Stomach (tissue), 19 donors: ENCODE results near the gene EPHA7. TPM values are rescaled to one million over a fixed set of nuclear protein-coding genes. Genes with fewer than 3 reads are reported as not detected.

Source experiments
- DNase-seq, 2 donors: peaks; one replicate each; pipeline versions ENCODE4 v3.0.0 to v3.0.0-alpha.2; 2013 to 2019
- H3K27ac ChIP-seq, 5 donors: fragments of 200-600 bp in 4 of 5; sonication (generic) in 4 of 5; one replicate each; pipeline ENCODE4 v1.5.1; 2013 to 2019; ENCODE audit warnings: mild to moderate bottlenecking in 1 of 5, moderate library complexity in 1 of 5
- H3K27me3 ChIP-seq, 3 donors: fragments of 200-600 bp; sonication (generic); one replicate each; pipeline ENCODE4 v1.5.1; 2017 to 2019; ENCODE audit warnings: mixed run types in 1 of 3
- H3K36me3 ChIP-seq, 4 donors: fragments of 200-600 bp; sonication (generic); 1 replicate in 3 of 4; 2 replicates in 1 of 4; pipeline ENCODE4 v1.5.1; 2016 to 2019
- H3K4me1 ChIP-seq, 4 donors: fragments of 200-600 bp; sonication (generic); one replicate each; pipeline ENCODE4 v1.5.1; 2016 to 2019
- H3K4me3 ChIP-seq, 4 donors: fragments of 200-600 bp; sonication (generic) in 3 of 4; one replicate each; pipeline ENCODE4 v1.5.1; 2016 to 2019; ENCODE audit warnings: mild to moderate bottlenecking in 1 of 4
- H3K9me3 ChIP-seq, 4 donors: fragments of 200-600 bp; sonication (generic); one replicate each; pipeline ENCODE4 v1.5.1; 2016 to 2019
- CTCF ChIP-seq, 7 experiments: fragments of 450-650 bp in 4 of 7; fragments of 200-600 bp in 3 of 7; sonication (generic) in 3 of 7; IDR thresholded peaks; one replicate each; pipeline ENCODE4 v1.5.1; 2016 to 2019; ENCODE audit warnings: antibody characterized with exemption in 7 of 7, control low read depth in 2 of 7, mild to moderate bottlenecking in 1 of 7
- EP300 ChIP-seq: sonication (generic); formaldehyde crosslinking; IDR thresholded peaks from one replicate; pipeline ENCODE4 v1.6.1; 2017; ENCODE audit warnings: antibody characterized with exemption
- POLR2A ChIP-seq, 4 donors: fragments of 450-650 bp; IDR thresholded peaks; one replicate each; pipeline ENCODE4 v1.6.1; 2016; ENCODE audit warnings: antibody characterized with exemption in 4 of 4, control low read depth in 2 of 4, mild to moderate bottlenecking in 1 of 4, moderate library complexity in 1 of 4
- POLR2AphosphoS5 ChIP-seq, 3 donors: sonication (generic); formaldehyde crosslinking; IDR thresholded peaks; one replicate each; pipeline ENCODE4 v1.6.1; 2016; ENCODE audit warnings: antibody characterized with exemption in 3 of 3
- WGBS, 5 donors: extraction: QIAGEN DNeasy Blood & Tissue Kit in 3 of 5; methylation state at CpG; one replicate each; pipeline versions ENCODE4 v1.1.5 to v1.1.7; 2013 to 2018; 5-methylcytosine and 5-hydroxymethylcytosine counted together
- intact Hi-C: fragments of 100-400 bp; cut with DNase I; formaldehyde crosslinking; loops from one replicate; pipeline ENCODE4 v1.15.1; 2023; ENCODE audit warnings: low total_unique reads
- long read RNA-seq, 10 donors: transcript quantifications; one replicate each; lab custom pipeline, GENCODE V29; 2026
- polyA plus RNA-seq, 3 donors: library from polyadenylated mRNA; stranded (reverse); fragments of 200-250 nt; gene quantifications; one replicate each; pipeline ENCODE4 v1.2.3, GENCODE V29; 2013
- total RNA-seq, 5 donors: library from RNA; depleted of rRNA; stranded (reverse); fragments of >200 nt; gene quantifications; one replicate each; pipeline versions ENCODE4 v1.1.0 to v1.2.3, GENCODE V29; 2014 to 2016
- donor health status: healthy with polysubstance abuse.
- donor health status: Bipolar disorder and iron deficiency.
- donor health status: healthy.

EPHA7 gene
- total RNA-seq = 100 to 1,000 TPM in 1 of 5 donors, 10 to 100 TPM in 3, 1 to 10 TPM in 1; 1.2 to 118 (median 51.9) TPM
- polyA plus RNA-seq = under 1 TPM; 0.55 to 0.92 (median 0.56) TPM
- long read RNA-seq, donor 1, full-length matches to known transcripts = 3 of 3 reads
- long read RNA-seq, donor 1, partial matches to known transcripts = 0 of 3 reads
- long read RNA-seq, donor 1, other reads (novel, unspliced or antisense) = 0 of 3 reads
- long read RNA-seq, donor 2, partial matches to known transcripts = 0 of 1 reads
- long read RNA-seq, donor 2, other reads (novel, unspliced or antisense) = 0 of 1 reads
- long read RNA-seq, donor 3, full-length matches to known transcripts = 1 of 1 reads
- long read RNA-seq, donor 3, partial matches to known transcripts = 0 of 1 reads
- long read RNA-seq, donor 3, other reads (novel, unspliced or antisense) = 0 of 1 reads
- long read RNA-seq, donor 4, partial matches to known transcripts = 0 of 1 reads
- long read RNA-seq, donor 4, other reads (novel, unspliced or antisense) = 0 of 1 reads
- long read RNA-seq, donor 5, partial matches to known transcripts = 0 of 1 reads
- long read RNA-seq, donor 5, other reads (novel, unspliced or antisense) = 0 of 1 reads
- long read RNA-seq, donor 6 = 0 reads
- long read RNA-seq, donor 7, full-length matches to known transcripts = 3 of 3 reads
- long read RNA-seq, donor 7, partial matches to known transcripts = 0 of 3 reads
- long read RNA-seq, donor 7, other reads (novel, unspliced or antisense) = 0 of 3 reads
- long read RNA-seq, donor 8, full-length matches to known transcripts = 1 of 1 reads
- long read RNA-seq, donor 8, partial matches to known transcripts = 0 of 1 reads
- long read RNA-seq, donor 8, other reads (novel, unspliced or antisense) = 0 of 1 reads
- long read RNA-seq, donor 9, full-length matches to known transcripts = 2 of 2 reads
- long read RNA-seq, donor 9, partial matches to known transcripts = 0 of 2 reads
- long read RNA-seq, donor 9, other reads (novel, unspliced or antisense) = 0 of 2 reads
- long read RNA-seq, donor 10, partial matches to known transcripts = 0 of 1 reads
- long read RNA-seq, donor 10, other reads (novel, unspliced or antisense) = 0 of 1 reads

DNA sequence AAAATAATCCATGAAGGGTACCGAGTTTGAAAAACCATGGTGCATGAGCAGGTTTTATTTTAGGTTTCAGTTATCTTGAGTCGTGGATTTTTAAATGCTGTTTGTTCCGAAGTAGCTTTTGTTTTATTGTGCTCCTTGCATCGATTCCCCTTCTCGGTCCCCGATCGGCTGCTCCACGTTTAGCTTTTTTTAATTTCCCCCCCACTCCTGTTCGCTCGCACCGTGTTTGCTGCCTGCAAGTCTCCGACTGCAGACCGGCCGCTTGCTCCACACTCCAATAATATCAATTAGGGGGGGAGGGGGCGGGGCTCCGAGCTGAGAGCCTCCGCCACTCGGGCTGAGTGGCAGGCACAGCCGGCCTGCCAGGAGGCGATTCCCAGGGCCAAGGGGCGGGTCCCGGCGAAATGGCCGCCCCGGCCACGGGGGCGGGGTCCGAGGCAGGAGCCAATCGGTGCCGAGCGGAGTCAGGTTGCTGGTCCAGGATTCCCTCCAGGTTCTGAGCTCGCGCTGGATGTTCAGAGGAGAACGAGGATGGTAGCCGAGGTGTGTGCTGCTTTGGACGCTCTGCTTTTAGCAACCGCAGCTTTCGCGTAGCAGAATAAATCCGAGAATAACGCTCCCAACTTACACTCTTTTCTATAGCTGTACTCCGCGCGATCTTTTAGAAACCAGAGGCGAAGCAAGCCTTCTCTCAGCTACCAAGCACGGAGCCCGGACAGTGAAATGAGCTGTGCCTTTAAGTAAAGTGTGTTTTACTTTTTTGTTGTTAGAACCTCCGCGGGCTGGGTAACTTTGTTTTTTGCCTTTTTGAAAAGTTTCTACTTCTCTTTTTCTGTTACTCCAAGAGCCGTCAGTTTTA lies at the start of gene EPHA7:
Gene EPHA7 (minus strand): TSS at position 256 of the 859 bp plus-strand sequence. CDS start 218 bp downstream, at position 38.
- peak; percentile 80 to 98 for DNase-seq
- H3K4me3 ChIP-seq = peak within 1 kb of the TSS; percentile 58 to 76 (median 63)
- H3K4me1 ChIP-seq = peaks cover 17 to 42% (median 35%) of the 10 kb centered on the region in 4 donors
- intact Hi-C loops = no loop called here
- H3K36me3 ChIP-seq = no peaks in the 10 kb centered on the region
- H3K27me3 ChIP-seq = peaks cover 0 to 78% (median 34%) of the 10 kb centered on the region in 3 donors
- peaks cover 0 to 8% (median 0%) of the 10 kb centered on the region in 4 donors for H3K9me3 ChIP-seq
- H3K27ac ChIP-seq = peak within 1 kb of the TSS; percentile 45 to 82 (median 58)
- TF ChIP-seq EP300 = no peak
- peak; percentile 50 to 84 (median 64) for TF ChIP-seq POLR2AphosphoS5 (IDR thresholded peaks at IDR 0.05)
- no peak for TF ChIP-seq POLR2A (IDR thresholded peaks at IDR 0.05)
- WGBS, 5 donors = 1 to 4% (median 3%) methylated on average over 33 to 50 of the region's 50 CpGs

- Histone ChIP-seq H3K27me3 (no peaks in the 10 kb centered on the region), H3K4me3 (no peak overlapping the region), H3K9me3 (no peaks in the 10 kb centered on the region), H3K27ac (no peak overlapping the region), H3K36me3 (no peaks in the 10 kb centered on the region), H3K4me1 (no peaks in the 10 kb centered on the region)
- DNase-seq = peak in 1 of 2 donors; percentile 65
- intact Hi-C loops = no loop called here
- TF ChIP-seq POLR2A (IDR thresholded peaks at IDR 0.05) (no peak), CTCF (IDR thresholded peaks at IDR 0.05) (no peak), POLR2AphosphoS5 (IDR thresholded peaks at IDR 0.05) (no peak), EP300 (no peak)
- WGBS, 5 donors = 1 to 8% (median 3%) methylated on average over 4 of the region's 4 CpGs
These were observed 48.9 kb upstream of the EPHA7 start for GRCh38 chr6:93468291-93468690.

DNA sequence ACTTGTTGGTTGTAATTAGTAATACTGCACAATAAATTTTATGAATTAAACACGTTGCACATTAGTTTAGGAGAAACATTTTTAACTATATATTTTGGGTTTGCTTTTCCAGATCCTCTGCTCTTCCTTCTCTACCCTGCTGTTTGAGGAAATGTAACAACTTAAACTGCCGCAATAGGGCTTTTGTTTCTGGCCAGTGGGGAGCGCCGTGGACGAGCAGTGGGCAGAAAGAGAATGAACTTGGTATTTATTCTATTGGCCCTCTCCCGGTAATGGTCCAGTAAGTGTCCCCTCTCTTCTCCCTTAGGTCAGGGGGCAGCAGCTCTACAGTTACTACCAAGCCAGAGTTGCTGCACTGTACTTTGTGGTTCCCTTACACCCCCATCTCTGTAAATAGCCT lies 35.2 kb upstream of the EPHA7 start:
- no peaks in the 10 kb centered on the region for H3K36me3 ChIP-seq
- intact Hi-C loops = no loop called here
- H3K4me1 ChIP-seq = no peaks in the 10 kb centered on the region
- 72 to 84% (median 78%) methylated on average over 6 of the region's 6 CpGs for WGBS, 5 donors
- no peak overlapping the region for H3K27ac ChIP-seq
- no peaks in the 10 kb centered on the region for H3K27me3 ChIP-seq
- no peak overlapping the region for H3K4me3 ChIP-seq
- TF ChIP-seq POLR2A (IDR thresholded peaks at IDR 0.05) (no peak), CTCF (IDR thresholded peaks at IDR 0.05) (no peak), POLR2AphosphoS5 (IDR thresholded peaks at IDR 0.05) (no peak)
- DNase-seq = no peak
- H3K9me3 ChIP-seq = no peaks in the 10 kb centered on the region

DNA sequence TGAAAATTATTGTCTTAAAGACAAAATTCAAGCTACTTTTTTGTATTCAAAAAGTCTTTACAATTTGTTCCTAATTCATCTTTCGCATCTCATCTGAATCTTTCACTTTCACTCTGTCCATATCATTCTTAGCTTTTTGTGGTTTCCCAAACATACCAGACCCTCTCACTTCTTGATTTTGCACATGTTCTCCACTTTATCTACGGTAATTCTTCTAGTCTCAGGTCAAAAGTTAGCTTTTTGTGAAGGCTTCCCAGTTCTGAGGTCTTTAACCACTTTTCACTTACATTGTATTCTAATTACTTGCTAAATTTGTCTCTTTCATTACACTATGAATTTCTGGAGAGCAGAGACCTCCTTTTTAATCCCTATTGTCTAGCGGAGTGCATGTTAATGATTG lies 34.6 kb upstream of the EPHA7 start:
- Histone ChIP-seq H3K9me3 (no peaks in the 10 kb centered on the region), H3K27me3 (no peaks in the 10 kb centered on the region), H3K36me3 (no peaks in the 10 kb centered on the region), H3K4me3 (no peak overlapping the region), H3K4me1 (no peaks in the 10 kb centered on the region), H3K27ac (no peak overlapping the region)
- intact Hi-C loops = no loop called here
- TF ChIP-seq EP300 = no peak
- no peak for TF ChIP-seq POLR2AphosphoS5 (IDR thresholded peaks at IDR 0.05)
- no peak for TF ChIP-seq CTCF (IDR thresholded peaks at IDR 0.05)
- no peak for TF ChIP-seq POLR2A (IDR thresholded peaks at IDR 0.05)
- 74 to 81% (median 80%) methylated on average over 3 of the region's 3 CpGs for WGBS, 5 donors
- DNase-seq = no peak
